Prostate gland (tissue), 2 donors: ENCODE data around the gene ATP5PD. TPM values are rescaled to one million over a fixed set of nuclear protein-coding genes. Genes with fewer than 3 reads are reported as not detected.

Experiments
- DNase-seq: peaks from one replicate; pipeline ENCODE4 v3.0.0-alpha.2; 2019; ENCODE audit warnings: low spot score
- H3K27ac ChIP-seq, 2 donors: fragments of 200-600 bp; sonication (generic); 2 replicates each; pipeline ENCODE4 v1.5.1; 2017 to 2019
- H3K27me3 ChIP-seq: fragments of 200-600 bp; sonication (generic); replicated peaks from 2 replicates; pipeline ENCODE4 v1.5.1; 2019; ENCODE audit not compliant: insufficient read depth
- H3K36me3 ChIP-seq, 2 donors: fragments of 200-600 bp; sonication (generic); 1 replicate in 1 of 2; 2 replicates in 1 of 2; pipeline versions ENCODE4 v1.5.1 to v1.8.1; 2017 to 2019
- H3K4me1 ChIP-seq: fragments of 200-600 bp; sonication (generic); replicated peaks from 2 replicates; pipeline ENCODE4 v1.5.1; 2019
- H3K4me3 ChIP-seq, 2 donors: fragments of 200-600 bp; sonication (generic); 2 replicates each; pipeline ENCODE4 v1.5.1; 2017 to 2019
- H3K9me3 ChIP-seq: fragments of 200-600 bp; sonication (generic); 2 replicates; pipeline ENCODE4 v1.5.1; 2017
- CTCF ChIP-seq, 4 experiments: fragments of 200-600 bp in 2 of 4; fragments of 450-650 bp in 2 of 4; sonication (generic) in 2 of 4; IDR thresholded peaks; 1 replicate in 3 of 4; 2 replicates in 1 of 4; pipeline ENCODE4 v1.5.1; 2016 to 2019; ENCODE audit warnings: antibody characterized with exemption in 4 of 4, mild to moderate bottlenecking in 2 of 4, moderate library complexity in 2 of 4
- POLR2A ChIP-seq: fragments of 450-650 bp; IDR thresholded peaks from one replicate; pipeline ENCODE4 v1.6.1; 2016; ENCODE audit warnings: antibody characterized with exemption, mild to moderate bottlenecking
- POLR2AphosphoS5 ChIP-seq: sonication (generic); formaldehyde crosslinking; IDR thresholded peaks from one replicate; pipeline ENCODE4 v1.6.1; 2017; ENCODE audit warnings: antibody characterized with exemption
- WGBS: methylation state at CpG from one replicate; pipeline ENCODE4 v1.1.5; 2018; 5-methylcytosine and 5-hydroxymethylcytosine counted together
- intact Hi-C: fragments of 100-400 bp; cut with DNase I; formaldehyde crosslinking; loops from one replicate; pipeline ENCODE4 v1.14.2; 2022
- total RNA-seq, 2 donors: library from RNA; depleted of rRNA; stranded (reverse); fragments of >200 nt; gene quantifications; one replicate each; pipeline ENCODE4 v1.1.0, GENCODE V29; 2016

The ATP5PD gene
- total RNA-seq, 2 donors from 2014 or later, result 116 to 201 TPM

- Histone ChIP-seq H3K27me3 (no peaks in the 10 kb centered on the region), H3K9me3 (no peaks in the 10 kb centered on the region), H3K36me3 (no peaks in the 10 kb centered on the region), H3K4me3 (no peak overlapping the region), H3K27ac (peak overlapping the region; percentile 44 to 65), H3K4me1 (peaks cover 6% of the 10 kb centered on the region)
- intact Hi-C loops, result no loop called here
- 85% methylated on average over 5 of the region's 5 CpGs for WGBS
- TF ChIP-seq POLR2AphosphoS5 (no peak), POLR2A (no peak), CTCF (IDR thresholded peaks at IDR 0.05) (no peak)
- DNase-seq, result no peak
Observed at GRCh38 chr17:75019146-75019545, 27.6 kb downstream of the ATP5PD start.

GRCh38 chr17:75013092-75013559 is 33.6 kb downstream of the ATP5PD start:
- DNase-seq, result no peak
- WGBS, result 2% methylated on average over 10 of the region's 10 CpGs
- H3K27ac ChIP-seq, result peak overlapping the region; percentile 90 to 92
- H3K36me3 ChIP-seq, result no peaks in the 10 kb centered on the region
- intact Hi-C loops, result no loop called here
- no peaks in the 10 kb centered on the region for H3K27me3 ChIP-seq
- H3K4me3 ChIP-seq, result peak overlapping the region; percentile 57 to 62
- no peak for TF ChIP-seq POLR2AphosphoS5
- no peak for TF ChIP-seq POLR2A
- no peak for TF ChIP-seq CTCF (IDR thresholded peaks at IDR 0.05)
- no peaks in the 10 kb centered on the region for H3K9me3 ChIP-seq
- peaks cover 5% of the 10 kb centered on the region for H3K4me1 ChIP-seq

- intact Hi-C loops, result no loop called here
- DNase-seq, result peak; percentile 71
- peak within 1 kb of the TSS; percentile 57 to 62 for H3K4me3 ChIP-seq
- 1% methylated on average over 33 of the region's 63 CpGs for WGBS
- H3K36me3 ChIP-seq, result no peaks in the 10 kb centered on the region
- no peaks in the 10 kb centered on the region for H3K27me3 ChIP-seq
- peak; percentile 19 for TF ChIP-seq POLR2A
- peak in 3 of 4 experiments; percentile 29 to 60 (median 48) for TF ChIP-seq CTCF (IDR thresholded peaks at IDR 0.05)
- TF ChIP-seq POLR2AphosphoS5, result peak; percentile 72
- H3K27ac ChIP-seq, result peak within 1 kb of the TSS; percentile 90 to 92
- H3K4me1 ChIP-seq, result peaks cover 5% of the 10 kb centered on the region
- H3K9me3 ChIP-seq, result no peaks in the 10 kb centered on the region
Observed at GRCh38 chr17:75012346-75013091, 34.2 kb downstream of the ATP5PD start, which contains the start of gene MRPL58. TSS of gene MRPL58 (plus strand) at chr17:75012670. CDS start at chr17:75012687, 17 bp downstream.

GRCh38 chr17:75012096-75012345 is 34.7 kb downstream of the ATP5PD start:
- intact Hi-C loops, result no loop called here
- no peak for DNase-seq
- peak overlapping the region; percentile 57 to 62 for H3K4me3 ChIP-seq

GRCh38 chr17:75011401-75012095 is 35.2 kb downstream of the ATP5PD start:
- Histone ChIP-seq H3K4me1 (peaks cover 5% of the 10 kb centered on the region), H3K36me3 (no peaks in the 10 kb centered on the region), H3K9me3 (no peaks in the 10 kb centered on the region), H3K27me3 (no peaks in the 10 kb centered on the region), H3K27ac (peak overlapping the region; percentile 90 to 92), H3K4me3 (peak overlapping the region; percentile 57 to 62)
- DNase-seq, result peak; percentile 73
- intact Hi-C loops, result no loop called here
- TF ChIP-seq CTCF (IDR thresholded peaks at IDR 0.05) (no peak), POLR2AphosphoS5 (peak; percentile 77)
- WGBS, result 15% methylated on average over 13 of the region's 13 CpGs

More at GRCh38 chr17:75012096-75012345, 34.7 kb downstream of the ATP5PD start:
- no peaks in the 10 kb centered on the region for H3K27me3 ChIP-seq
- TF ChIP-seq POLR2A, result no peak
- peak overlapping the region; percentile 90 to 92 for H3K27ac ChIP-seq
- H3K4me1 ChIP-seq, result peaks cover 5% of the 10 kb centered on the region
- no peaks in the 10 kb centered on the region for H3K36me3 ChIP-seq
- no peaks in the 10 kb centered on the region for H3K9me3 ChIP-seq
- 5% methylated on average over 5 of the region's 5 CpGs for WGBS
